C4-2B (cell line): ENCODE data around the gene HS2ST1.

ENCODE experiments used
- ZFX ChIP-seq: fragments of 450-650 bp; IDR thresholded peaks from 2 replicates; pipeline ENCODE4 v1.6.1; 2017
- TF ChIP-seq, protein P1 (sequence below): fragments of 450-650 bp; conservative IDR thresholded peaks from 2 replicates; pipeline ENCODE4 v1.5.1; 2017; ENCODE audit warnings: mild to moderate bottlenecking

DNA sequence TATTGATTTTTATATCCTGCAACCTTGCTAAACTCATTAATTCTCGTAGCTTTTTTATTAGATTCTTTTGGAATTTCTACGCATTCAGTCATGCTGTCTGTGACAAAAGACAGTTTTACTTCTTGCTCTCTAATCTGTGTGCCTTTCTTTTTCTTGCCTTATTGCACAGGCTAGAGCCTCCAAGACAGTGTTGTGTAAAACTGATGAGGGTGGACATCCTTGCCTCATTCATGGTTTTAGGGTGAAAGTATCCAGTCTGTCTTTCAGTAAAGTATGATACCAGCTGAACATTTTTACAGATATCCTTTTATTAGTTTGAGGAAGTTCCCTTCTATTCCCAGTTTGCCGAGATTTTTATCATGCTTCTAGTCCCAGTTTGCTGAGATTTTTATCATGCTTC, 133.8 kb downstream of the HS2ST1 start:
- TF ChIP-seq, protein P1, sequence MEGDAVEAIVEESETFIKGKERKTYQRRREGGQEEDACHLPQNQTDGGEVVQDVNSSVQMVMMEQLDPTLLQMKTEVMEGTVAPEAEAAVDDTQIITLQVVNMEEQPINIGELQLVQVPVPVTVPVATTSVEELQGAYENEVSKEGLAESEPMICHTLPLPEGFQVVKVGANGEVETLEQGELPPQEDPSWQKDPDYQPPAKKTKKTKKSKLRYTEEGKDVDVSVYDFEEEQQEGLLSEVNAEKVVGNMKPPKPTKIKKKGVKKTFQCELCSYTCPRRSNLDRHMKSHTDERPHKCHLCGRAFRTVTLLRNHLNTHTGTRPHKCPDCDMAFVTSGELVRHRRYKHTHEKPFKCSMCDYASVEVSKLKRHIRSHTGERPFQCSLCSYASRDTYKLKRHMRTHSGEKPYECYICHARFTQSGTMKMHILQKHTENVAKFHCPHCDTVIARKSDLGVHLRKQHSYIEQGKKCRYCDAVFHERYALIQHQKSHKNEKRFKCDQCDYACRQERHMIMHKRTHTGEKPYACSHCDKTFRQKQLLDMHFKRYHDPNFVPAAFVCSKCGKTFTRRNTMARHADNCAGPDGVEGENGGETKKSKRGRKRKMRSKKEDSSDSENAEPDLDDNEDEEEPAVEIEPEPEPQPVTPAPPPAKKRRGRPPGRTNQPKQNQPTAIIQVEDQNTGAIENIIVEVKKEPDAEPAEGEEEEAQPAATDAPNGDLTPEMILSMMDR: no peak
- TF ChIP-seq ZFX: no peak
